ENCODE measurements around the gene TSFM.
"Not testable (repeated sequence)": the region's sequence is repeated elsewhere in the genome, so short reads cannot be mapped to it uniquely, and the experiment has no call there.

Gene TSFM

GRCh38 chr12:57817261-57817989 is 34.8 kb downstream of the TSFM start:
- DNase-seq: no peak

- not testable (repeated sequence) for DNase-seq
Measured at GRCh38 chr12:57817990-57818331, 35.4 kb downstream of the TSFM start.

- not testable (repeated sequence) for DNase-seq
Measured at GRCh38 chr12:57820119-57820518, 37.5 kb downstream of the TSFM start.

- DNase-seq: not testable (repeated sequence)
Measured at GRCh38 chr12:57821015-57821414, 38.4 kb downstream of the TSFM start.

- no peak for DNase-seq
Measured at GRCh38 chr12:57821474-57822214, 39.1 kb downstream of the TSFM start.

- no peak for DNase-seq
Measured at GRCh38 chr12:57822392-57823130, 40.0 kb downstream of the TSFM start.

- no peak for DNase-seq
Measured at GRCh38 chr12:57823131-57823907, 40.7 kb downstream of the TSFM start.

- no peak for DNase-seq
Measured at GRCh38 chr12:57823908-57824640, 41.5 kb downstream of the TSFM start.

- DNase-seq: no peak
Measured at GRCh38 chr12:57825451-57825850, 42.9 kb downstream of the TSFM start.

- no peak for DNase-seq
Measured at GRCh38 chr12:57826400-57826799, 43.8 kb downstream of the TSFM start.

- DNase-seq: no peak
Measured at GRCh38 chr12:57826966-57827365, 44.4 kb downstream of the TSFM start.

- DNase-seq: no peak
Measured at GRCh38 chr12:57829025-57829777, 46.6 kb downstream of the TSFM start.

GRCh38 chr12:57830393-57830792 is 47.8 kb downstream of the TSFM start:
- DNase-seq: no peak

GRCh38 chr12:57832966-57833365 is 50.4 kb downstream of the TSFM start:
- DNase-seq: peak; percentile 37

GRCh38 chr12:57833672-57834071 is 51.1 kb downstream of the TSFM start:
- no peak for DNase-seq

- peak; percentile 27 for DNase-seq
Measured at GRCh38 chr12:57834086-57834876, 51.7 kb downstream of the TSFM start.

- DNase-seq: no peak
Measured at GRCh38 chr12:57835366-57836288, 53.0 kb downstream of the TSFM start.

GRCh38 chr12:57836442-57837375 is 54.1 kb downstream of the TSFM start:
- DNase-seq: no peak
